GM18861 (cell line): ENCODE measurements around the gene MYRF.

Experiments
- ATAC-seq: cut with Tn5 transposase; IDR thresholded peaks from one replicate; pipeline ENCODE4 v1.9.1; 2021; ENCODE audit not compliant: unreplicated experiment

Gene MYRF

GRCh38 chr11:61718621-61719302 is 33.7 kb upstream of the MYRF start:
- ATAC-seq: no peak

- no peak for ATAC-seq
Observed at GRCh38 chr11:61719978-61720377, 32.5 kb upstream of the MYRF start.

- no peak for ATAC-seq
Observed at GRCh38 chr11:61720597-61720996, 31.8 kb upstream of the MYRF start.

GRCh38 chr11:61724437-61724836 is 28.0 kb upstream of the MYRF start:
- ATAC-seq: no peak

- ATAC-seq: no peak
Observed at GRCh38 chr11:61725781-61726231, 26.6 kb upstream of the MYRF start.

- no peak for ATAC-seq
Observed at GRCh38 chr11:61726775-61727174, 25.7 kb upstream of the MYRF start.

- ATAC-seq: no peak
Observed at GRCh38 chr11:61727401-61727811, 25.0 kb upstream of the MYRF start.

- ATAC-seq: no peak
Observed at GRCh38 chr11:61728066-61728939, 24.1 kb upstream of the MYRF start.

- no peak for ATAC-seq
Observed at GRCh38 chr11:61728940-61729219, 23.6 kb upstream of the MYRF start.

GRCh38 chr11:61730240-61730994 is 22.0 kb upstream of the MYRF start:
- ATAC-seq: no peak

- ATAC-seq: no peak
Observed at GRCh38 chr11:61731211-61731951, 21.1 kb upstream of the MYRF start.

GRCh38 chr11:61731952-61732675 is 20.3 kb upstream of the MYRF start:
- ATAC-seq: no peak

GRCh38 chr11:61732705-61733104 is 19.7 kb upstream of the MYRF start:
- ATAC-seq: no peak

GRCh38 chr11:61733120-61733978 is 19.1 kb upstream of the MYRF start:
- no peak for ATAC-seq

GRCh38 chr11:61734767-61735166 is 17.7 kb upstream of the MYRF start:
- ATAC-seq: no peak

GRCh38 chr11:61735391-61735790 is 17.0 kb upstream of the MYRF start:
- ATAC-seq: no peak

GRCh38 chr11:61736310-61736709 is 16.1 kb upstream of the MYRF start:
- ATAC-seq: no peak

GRCh38 chr11:61737131-61737530 is 15.3 kb upstream of the MYRF start:
- no peak for ATAC-seq

- ATAC-seq: no peak
Observed at GRCh38 chr11:61737636-61738386, 14.6 kb upstream of the MYRF start.
